ENCODE data around the gene DOK6. TPM values are rescaled to one million over a fixed set of nuclear protein-coding genes. Genes with fewer than 3 reads are reported as not detected.

Gene DOK6
- total and polyA plus RNA-seq, 2 of the 13 experiments (the other 11 are each of a cell fraction or from before 2014, with no cell fraction given), result 17.0 to 17.2 TPM

- TF ChIP-seq STAG1 (CRISPR knock-in tag; IDR thresholded peaks at IDR 0.05) (no peak), ZNF451 (CRISPR knock-in tag; IDR thresholded peaks at IDR 0.05) (no peak), PAF1 (CRISPR knock-in tag; IDR thresholded peaks at IDR 0.05) (no peak), HOMEZ (CRISPR knock-in tag; IDR thresholded peaks at IDR 0.05; ENCODE audit: low read depth) (no peak), ZBTB7A (CRISPR knock-in tag; IDR thresholded peaks at IDR 0.05) (no peak), CSRNP2 (CRISPR knock-in tag; conservative IDR thresholded peaks at IDR 0.05; ENCODE audit: low read depth) (no peak), SMYD3 (CRISPR knock-in tag; IDR thresholded peaks at IDR 0.05) (0 out of 2 replicates have a peak, but pooled peaks have one; percentile 30), RXRB (CRISPR knock-in tag; IDR thresholded peaks at IDR 0.05; ENCODE audit: borderline replicate concordance) (no peak), YEATS2 (CRISPR knock-in tag; IDR thresholded peaks at IDR 0.05; ENCODE audit: borderline replicate concordance) (no peak), ZNF562 (CRISPR knock-in tag; IDR thresholded peaks at IDR 0.05; ENCODE audit: borderline replicate concordance) (no peak), HHEX (CRISPR knock-in tag; IDR thresholded peaks at IDR 0.05) (no peak), FIP1L1 (IDR thresholded peaks at IDR 0.05; ENCODE audit: borderline replicate concordance, insufficient read depth, low read depth, low read length) (no peak), REPIN1 (CRISPR knock-in tag; IDR thresholded peaks at IDR 0.05; ENCODE audit: borderline replicate concordance, low read depth) (no peak), TOPORS (CRISPR knock-in tag; IDR thresholded peaks at IDR 0.05) (0 out of 2 replicates have a peak, but pooled peaks have one; percentile 55), ARID2 (CRISPR knock-in tag; IDR thresholded peaks at IDR 0.05; ENCODE audit: borderline replicate concordance) (0 out of 2 replicates have a peak, but pooled peaks have one; percentile 40)
- TF ChIP-seq, protein P1, sequence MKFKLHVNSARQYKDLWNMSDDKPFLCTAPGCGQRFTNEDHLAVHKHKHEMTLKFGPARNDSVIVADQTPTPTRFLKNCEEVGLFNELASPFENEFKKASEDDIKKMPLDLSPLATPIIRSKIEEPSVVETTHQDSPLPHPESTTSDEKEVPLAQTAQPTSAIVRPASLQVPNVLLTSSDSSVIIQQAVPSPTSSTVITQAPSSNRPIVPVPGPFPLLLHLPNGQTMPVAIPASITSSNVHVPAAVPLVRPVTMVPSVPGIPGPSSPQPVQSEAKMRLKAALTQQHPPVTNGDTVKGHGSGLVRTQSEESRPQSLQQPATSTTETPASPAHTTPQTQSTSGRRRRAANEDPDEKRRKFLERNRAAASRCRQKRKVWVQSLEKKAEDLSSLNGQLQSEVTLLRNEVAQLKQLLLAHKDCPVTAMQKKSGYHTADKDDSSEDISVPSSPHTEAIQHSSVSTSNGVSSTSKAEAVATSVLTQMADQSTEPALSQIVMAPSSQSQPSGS (CRISPR knock-in tag; IDR thresholded peaks at IDR 0.05), result no peak; the same call in 1 of the 2 replicates
- TF ChIP-seq, protein P2, sequence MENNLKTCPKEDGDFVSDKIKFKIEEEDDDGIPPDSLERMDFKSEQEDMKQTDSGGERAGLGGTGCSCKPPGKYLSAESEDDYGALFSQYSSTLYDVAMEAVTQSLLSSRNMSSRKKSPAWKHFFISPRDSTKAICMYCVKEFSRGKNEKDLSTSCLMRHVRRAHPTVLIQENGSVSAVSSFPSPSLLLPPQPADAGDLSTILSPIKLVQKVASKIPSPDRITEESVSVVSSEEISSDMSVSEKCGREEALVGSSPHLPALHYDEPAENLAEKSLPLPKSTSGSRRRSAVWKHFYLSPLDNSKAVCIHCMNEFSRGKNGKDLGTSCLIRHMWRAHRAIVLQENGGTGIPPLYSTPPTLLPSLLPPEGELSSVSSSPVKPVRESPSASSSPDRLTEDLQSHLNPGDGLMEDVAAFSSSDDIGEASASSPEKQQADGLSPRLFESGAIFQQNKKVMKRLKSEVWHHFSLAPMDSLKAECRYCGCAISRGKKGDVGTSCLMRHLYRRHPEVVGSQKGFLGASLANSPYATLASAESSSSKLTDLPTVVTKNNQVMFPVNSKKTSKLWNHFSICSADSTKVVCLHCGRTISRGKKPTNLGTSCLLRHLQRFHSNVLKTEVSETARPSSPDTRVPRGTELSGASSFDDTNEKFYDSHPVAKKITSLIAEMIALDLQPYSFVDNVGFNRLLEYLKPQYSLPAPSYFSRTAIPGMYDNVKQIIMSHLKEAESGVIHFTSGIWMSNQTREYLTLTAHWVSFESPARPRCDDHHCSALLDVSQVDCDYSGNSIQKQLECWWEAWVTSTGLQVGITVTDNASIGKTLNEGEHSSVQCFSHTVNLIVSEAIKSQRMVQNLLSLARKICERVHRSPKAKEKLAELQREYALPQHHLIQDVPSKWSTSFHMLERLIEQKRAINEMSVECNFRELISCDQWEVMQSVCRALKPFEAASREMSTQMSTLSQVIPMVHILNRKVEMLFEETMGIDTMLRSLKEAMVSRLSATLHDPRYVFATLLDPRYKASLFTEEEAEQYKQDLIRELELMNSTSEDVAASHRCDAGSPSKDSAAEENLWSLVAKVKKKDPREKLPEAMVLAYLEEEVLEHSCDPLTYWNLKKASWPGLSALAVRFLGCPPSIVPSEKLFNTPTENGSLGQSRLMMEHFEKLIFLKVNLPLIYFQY (CRISPR knock-in tag; IDR thresholded peaks at IDR 0.05; ENCODE audit: borderline replicate concordance), result no peak
- TF ChIP-seq, protein P3, sequence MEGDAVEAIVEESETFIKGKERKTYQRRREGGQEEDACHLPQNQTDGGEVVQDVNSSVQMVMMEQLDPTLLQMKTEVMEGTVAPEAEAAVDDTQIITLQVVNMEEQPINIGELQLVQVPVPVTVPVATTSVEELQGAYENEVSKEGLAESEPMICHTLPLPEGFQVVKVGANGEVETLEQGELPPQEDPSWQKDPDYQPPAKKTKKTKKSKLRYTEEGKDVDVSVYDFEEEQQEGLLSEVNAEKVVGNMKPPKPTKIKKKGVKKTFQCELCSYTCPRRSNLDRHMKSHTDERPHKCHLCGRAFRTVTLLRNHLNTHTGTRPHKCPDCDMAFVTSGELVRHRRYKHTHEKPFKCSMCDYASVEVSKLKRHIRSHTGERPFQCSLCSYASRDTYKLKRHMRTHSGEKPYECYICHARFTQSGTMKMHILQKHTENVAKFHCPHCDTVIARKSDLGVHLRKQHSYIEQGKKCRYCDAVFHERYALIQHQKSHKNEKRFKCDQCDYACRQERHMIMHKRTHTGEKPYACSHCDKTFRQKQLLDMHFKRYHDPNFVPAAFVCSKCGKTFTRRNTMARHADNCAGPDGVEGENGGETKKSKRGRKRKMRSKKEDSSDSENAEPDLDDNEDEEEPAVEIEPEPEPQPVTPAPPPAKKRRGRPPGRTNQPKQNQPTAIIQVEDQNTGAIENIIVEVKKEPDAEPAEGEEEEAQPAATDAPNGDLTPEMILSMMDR (CRISPR knock-in tag; IDR thresholded peaks at IDR 0.05), result no peak
- TF ChIP-seq, protein P4, sequence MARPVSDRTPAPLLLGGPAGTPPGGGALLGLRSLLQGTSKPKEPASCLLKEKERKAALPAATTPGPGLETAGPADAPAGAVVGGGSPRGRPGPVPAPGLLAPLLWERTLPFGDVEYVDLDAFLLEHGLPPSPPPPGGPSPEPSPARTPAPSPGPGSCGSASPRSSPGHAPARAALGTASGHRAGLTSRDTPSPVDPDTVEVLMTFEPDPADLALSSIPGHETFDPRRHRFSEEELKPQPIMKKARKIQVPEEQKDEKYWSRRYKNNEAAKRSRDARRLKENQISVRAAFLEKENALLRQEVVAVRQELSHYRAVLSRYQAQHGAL (CRISPR knock-in tag; IDR thresholded peaks at IDR 0.05; ENCODE audit: not compliant biosample characterization), result no peak
Observed at GRCh38 chr18:69770238-69770637, 369.6 kb downstream of the DOK6 start (continued).
